ENCODE results near the gene RHOU. TPM values are rescaled to one million over a fixed set of nuclear protein-coding genes. Genes with fewer than 3 reads are reported as not detected.

RHOU gene
- polyA plus RNA-seq, 1 donor from 2014 or later: 13.0 TPM

GRCh38 chr1:228689255-228689654 lies 46.0 kb upstream of the RHOU start:
- Histone ChIP-seq H2AFZ (ENCODE audit: low read depth, low read length) (no peak overlapping the region), H3K27me3 (ENCODE audit: insufficient read depth, low read depth, low read length) (no peaks in the 10 kb centered on the region), H3F3A (ENCODE audit: insufficient read depth, low read length, poor library complexity, severe bottlenecking) (no peaks in the 10 kb centered on the region), H4K20me1 (ENCODE audit: insufficient read depth) (no peaks in the 10 kb centered on the region), H3K27ac (ENCODE audit: low read length) (no peak overlapping the region), H3K4me3 (ENCODE audit: low read length) (no peak overlapping the region), H3K79me2 (replicated peaks; ENCODE audit: insufficient read depth, low read length) (no peaks in the 10 kb centered on the region), H3K9me3 (ENCODE audit: low read length) (no peaks in the 10 kb centered on the region), H3K4me2 (ENCODE audit: low read length) (no peak overlapping the region), H3K9me2 (ENCODE audit: insufficient read depth, low read length) (no peaks in the 10 kb centered on the region), H3K36me3 (ENCODE audit: insufficient read depth, low read length) (no peaks in the 10 kb centered on the region), H3K9ac (ENCODE audit: low read length) (no peak overlapping the region)
- TF ChIP-seq POLR2AphosphoS5 (IDR thresholded peaks at IDR 0.05) (no peak), SMC3 (conservative IDR thresholded peaks at IDR 0.05; ENCODE audit: poor library complexity) (no peak), EP300 (conservative IDR thresholded peaks at IDR 0.05; ENCODE audit: poor library complexity, severe bottlenecking) (no peak), TAF1 (IDR thresholded peaks at IDR 0.05; ENCODE audit: low read depth) (no peak), CTCF (IDR thresholded peaks at IDR 0.05; ENCODE audit: poor library complexity, severe bottlenecking) (no peak), MXI1 (conservative IDR thresholded peaks at IDR 0.05; ENCODE audit: poor library complexity, severe bottlenecking) (no peak), RAD21 (conservative IDR thresholded peaks at IDR 0.05) (no peak), EZH2 (IDR thresholded peaks at IDR 0.05; ENCODE audit: borderline replicate concordance, insufficient read depth, low read length, poor library complexity, severe bottlenecking) (no peak), REST (IDR thresholded peaks at IDR 0.05; ENCODE audit: borderline replicate concordance) (no peak)

- TF ChIP-seq POLR2AphosphoS5 (IDR thresholded peaks at IDR 0.05): no peak
- TF ChIP-seq MXI1 (conservative IDR thresholded peaks at IDR 0.05; ENCODE audit: poor library complexity, severe bottlenecking): no peak
- no peak for TF ChIP-seq TAF1 (IDR thresholded peaks at IDR 0.05; ENCODE audit: low read depth)
- TF ChIP-seq CTCF (IDR thresholded peaks at IDR 0.05; ENCODE audit: poor library complexity, severe bottlenecking): no peak
- TF ChIP-seq EZH2 (IDR thresholded peaks at IDR 0.05; ENCODE audit: borderline replicate concordance, insufficient read depth, low read length, poor library complexity, severe bottlenecking): no peak
- no peak for TF ChIP-seq REST (IDR thresholded peaks at IDR 0.05; ENCODE audit: borderline replicate concordance)
- no peak for TF ChIP-seq EP300 (conservative IDR thresholded peaks at IDR 0.05; ENCODE audit: poor library complexity, severe bottlenecking)
- no peak for TF ChIP-seq SMC3 (conservative IDR thresholded peaks at IDR 0.05; ENCODE audit: poor library complexity)
- no peak for TF ChIP-seq RAD21 (conservative IDR thresholded peaks at IDR 0.05)
- H3F3A ChIP-seq (ENCODE audit: insufficient read depth, low read length, poor library complexity, severe bottlenecking): no peaks in the 10 kb centered on the region
- no peak overlapping the region for H3K4me2 ChIP-seq (ENCODE audit: low read length)
- H3K9ac ChIP-seq (ENCODE audit: low read length): no peak overlapping the region
- H3K9me3 ChIP-seq (ENCODE audit: low read length): no peaks in the 10 kb centered on the region
- H3K79me2 ChIP-seq (replicated peaks; ENCODE audit: insufficient read depth, low read length): no peaks in the 10 kb centered on the region
- no peak overlapping the region for H2AFZ ChIP-seq (ENCODE audit: low read depth, low read length)
- H3K36me3 ChIP-seq (ENCODE audit: insufficient read depth, low read length): no peaks in the 10 kb centered on the region
- no peaks in the 10 kb centered on the region for H3K9me2 ChIP-seq (ENCODE audit: insufficient read depth, low read length)
- H4K20me1 ChIP-seq (ENCODE audit: insufficient read depth): no peaks in the 10 kb centered on the region
- no peak overlapping the region for H3K4me3 ChIP-seq (ENCODE audit: low read length)
- no peak overlapping the region for H3K27ac ChIP-seq (ENCODE audit: low read length)
- H3K27me3 ChIP-seq (ENCODE audit: insufficient read depth, low read depth, low read length): no peaks in the 10 kb centered on the region
Observed at GRCh38 chr1:228691211-228691610, 44.1 kb upstream of the RHOU start.

Measured in neural cell (in vitro differentiated cells).